A673 (cell line): ENCODE data around the gene GCC1. TPM values are rescaled to one million over a fixed set of nuclear protein-coding genes. Genes with fewer than 3 reads are reported as not detected.

Experiments
- BruUV-seq: library from RNA; stranded (reverse); fragments of 400-500 nt; replicated peaks from 2 replicates; lab custom pipeline; 2021; lab: Mats Ljungman, UMichigan
- CTCF ChIA-PET: fragments of 300-600 bp; sonication (Branson Sonifier 250); formaldehyde crosslinking; loops from one replicate; lab custom pipeline; 2022; ENCODE audit warnings: antibody characterized with exemption; lab: Charles Lee
- POLR2A ChIA-PET: fragments of 300-600 bp; sonication (Branson Sonifier 250); formaldehyde crosslinking; loops from one replicate; lab custom pipeline; 2022; ENCODE audit warnings: antibody characterized with exemption; ENCODE audit not compliant: low non-redundant PET; lab: Charles Lee
- DNase-seq: peaks from one replicate; pipeline ENCODE4 v3.0.0-alpha.2; 2015; ENCODE audit warnings: low spot score
- H3K27ac ChIP-seq: fragments of 200-600 bp; sonication (generic); 2 replicates; pipeline ENCODE4 v1.5.1; 2016; ENCODE audit warnings: mixed run types, low read depth, mild to moderate bottlenecking, mixed read lengths, antibody characterized with exemption, low read length; ENCODE audit not compliant: poor library complexity, severe bottlenecking
- H3K27me3 ChIP-seq: fragments of 200-600 bp; sonication (generic); replicated peaks from 2 replicates; pipeline ENCODE4 v1.6.1; 2017; ENCODE audit warnings: mixed run types, low read depth, mild to moderate bottlenecking, mixed read lengths, antibody characterized with exemption, low read length; ENCODE audit not compliant: insufficient read depth, poor library complexity
- H3K36me3 ChIP-seq: fragments of 200-600 bp; sonication (generic); 2 replicates; pipeline ENCODE4 v1.6.1; 2016; ENCODE audit warnings: mixed run types, mild to moderate bottlenecking, mixed read lengths, antibody characterized with exemption, low read length; ENCODE audit not compliant: insufficient read depth, poor library complexity, severe bottlenecking
- H3K4me1 ChIP-seq: fragments of 200-600 bp; sonication (generic); 2 replicates; pipeline ENCODE4 v1.6.1; 2017; ENCODE audit warnings: mixed run types, mild to moderate bottlenecking, mixed read lengths, antibody characterized with exemption, low read length; ENCODE audit not compliant: insufficient read depth, poor library complexity, severe bottlenecking
- H3K4me3 ChIP-seq: fragments of 200-600 bp; sonication (generic); 2 replicates; pipeline ENCODE4 v1.5.1; 2016; ENCODE audit warnings: low read depth, mixed run types, mild to moderate bottlenecking, mixed read lengths, low read length; ENCODE audit not compliant: poor library complexity, severe bottlenecking
- H3K9me3 ChIP-seq: fragments of 200-600 bp; sonication (generic); 2 replicates; pipeline ENCODE4 v1.6.1; 2016; ENCODE audit warnings: mixed run types, low read depth, mild to moderate bottlenecking, mixed read lengths, antibody characterized with exemption, low read length; ENCODE audit not compliant: poor library complexity, severe bottlenecking
- CTCF ChIP-seq: fragments of 300-800, 200-600 bp; sonication (generic); conservative IDR thresholded peaks from 2 replicates; pipeline ENCODE4 v1.5.1; 2017; ENCODE audit warnings: low read depth, mild to moderate bottlenecking, antibody characterized with exemption, low read length, moderate library complexity, mixed read lengths
- EZH2 ChIP-seq: fragments of 200-600 bp; sonication (generic); IDR thresholded peaks from 2 replicates; pipeline ENCODE4 v1.6.1; 2017; ENCODE audit warnings: borderline replicate concordance, low read depth, mild to moderate bottlenecking, mixed read lengths, antibody characterized with exemption, low read length; ENCODE audit not compliant: poor library complexity, severe bottlenecking
- intact Hi-C: fragments of 100-400 bp; cut with micrococcal nuclease; formaldehyde crosslinking; loops from one replicate; pipeline ENCODE4 v1.10.0; 2022; ENCODE audit not compliant: unreplicated experiment
- total RNA-seq: library from RNA; stranded (reverse); gene quantifications from 2 replicates; pipeline ENCODE4 v1.2.3, GENCODE V29; 2021

Gene GCC1
- total RNA-seq, 1 experiment from 2014 or later = 15.2 TPM

GRCh38 chr7:127532736-127533135, 52.7 kb downstream of the GCC1 start:
- Histone ChIP-seq H3K4me3 (no peak overlapping the region), H3K4me1 (no peaks in the 10 kb centered on the region), H3K9me3 (no peaks in the 10 kb centered on the region), H3K27ac (no peak overlapping the region), H3K36me3 (no peaks in the 10 kb centered on the region), H3K27me3 (no peaks in the 10 kb centered on the region)
- TF ChIP-seq CTCF (no peak), EZH2 (no peak)
- intact Hi-C loops = no loop called here
- peak; percentile 32 for DNase-seq
- CTCF ChIA-PET = no interaction called here
- BruUV-seq = no TSS peak
- POLR2A ChIA-PET = no interaction called here

GRCh38 chr7:127532151-127532550, 53.2 kb downstream of the GCC1 start:
- CTCF ChIA-PET = no interaction called here
- Histone ChIP-seq H3K27ac (no peak overlapping the region), H3K4me1 (no peaks in the 10 kb centered on the region), H3K36me3 (no peaks in the 10 kb centered on the region), H3K9me3 (no peaks in the 10 kb centered on the region), H3K27me3 (no peaks in the 10 kb centered on the region), H3K4me3 (no peak overlapping the region)
- peak; percentile 33 for DNase-seq
- intact Hi-C loops = no loop called here
- TF ChIP-seq EZH2 = no peak
- no peak for TF ChIP-seq CTCF
- POLR2A ChIA-PET = no interaction called here
- no TSS peak for BruUV-seq

Other genes with a start within 250 kb of the GCC1 start
- 23.0 and 25.7 TPM in 2 replicates for gene ZNF800, start 192.9 kb downstream of the GCC1 start, total RNA-seq
- 83.5 and 96.9 TPM in 2 replicates for gene ARF5, start 2.8 kb upstream of the GCC1 start, total RNA-seq
- gene FSCN3, start 8.1 kb upstream of the GCC1 start, total RNA-seq = 0.52 and 0.83 TPM in 2 replicates
- not detected in 2 replicates for gene PAX4, start 32.5 kb upstream of the GCC1 start, total RNA-seq
- gene SND1, start 66.6 kb upstream of the GCC1 start, total RNA-seq = 177 and 180 TPM in 2 replicates